ENCODE data around the gene CASTOR2.
"Not testable (repeated sequence)": the region's sequence is repeated elsewhere in the genome, so short reads cannot be mapped to it uniquely, and the experiment has no call there.

CASTOR2 gene

GRCh38 chr7:74964511-74965119 lies at the start of gene CASTOR2:
CASTOR2 (plus strand) TSS chr7:74964705; CDS start chr7:74964986, 281 bp downstream.
- in situ Hi-C loops (cut with MboI; ENCODE audit: low pct_unique_long_range_greater_than_20kb, low sequenced_read_pairs, unreplicated experiment); DNase-seq (ENCODE audit: low spot score): not testable (repeated sequence)

- in situ Hi-C loops (cut with MboI; ENCODE audit: low pct_unique_long_range_greater_than_20kb, low sequenced_read_pairs, unreplicated experiment); DNase-seq (ENCODE audit: low spot score): not testable (repeated sequence)
These were observed 42.1 kb upstream of the CASTOR2 start for GRCh38 chr7:74922321-74922890.

- DNase-seq (ENCODE audit: low spot score); in situ Hi-C loops (cut with MboI; ENCODE audit: low pct_unique_long_range_greater_than_20kb, low sequenced_read_pairs, unreplicated experiment): not testable (repeated sequence)
These were observed 40.9 kb upstream of the CASTOR2 start for GRCh38 chr7:74923644-74924043.

- in situ Hi-C loops (cut with MboI; ENCODE audit: low pct_unique_long_range_greater_than_20kb, low sequenced_read_pairs, unreplicated experiment); DNase-seq (ENCODE audit: low spot score): not testable (repeated sequence)
These were observed 37.5 kb upstream of the CASTOR2 start for GRCh38 chr7:74926968-74927367.

GRCh38 chr7:74931563-74932328 lies 32.8 kb upstream of the CASTOR2 start:
- in situ Hi-C loops (cut with MboI; ENCODE audit: low pct_unique_long_range_greater_than_20kb, low sequenced_read_pairs, unreplicated experiment); DNase-seq (ENCODE audit: low spot score): not testable (repeated sequence)

GRCh38 chr7:74939429-74939828 lies 25.1 kb upstream of the CASTOR2 start:
- in situ Hi-C loops (cut with MboI; ENCODE audit: low pct_unique_long_range_greater_than_20kb, low sequenced_read_pairs, unreplicated experiment); DNase-seq (ENCODE audit: low spot score): not testable (repeated sequence)

- DNase-seq (ENCODE audit: low spot score); in situ Hi-C loops (cut with MboI; ENCODE audit: low pct_unique_long_range_greater_than_20kb, low sequenced_read_pairs, unreplicated experiment): not testable (repeated sequence)
These were observed 23.0 kb upstream of the CASTOR2 start for GRCh38 chr7:74941302-74942069.

GRCh38 chr7:74943923-74944322 lies 20.6 kb upstream of the CASTOR2 start:
- DNase-seq (ENCODE audit: low spot score); in situ Hi-C loops (cut with MboI; ENCODE audit: low pct_unique_long_range_greater_than_20kb, low sequenced_read_pairs, unreplicated experiment): not testable (repeated sequence)

GRCh38 chr7:74947741-74948140 lies 16.8 kb upstream of the CASTOR2 start:
- DNase-seq (ENCODE audit: low spot score); in situ Hi-C loops (cut with MboI; ENCODE audit: low pct_unique_long_range_greater_than_20kb, low sequenced_read_pairs, unreplicated experiment): not testable (repeated sequence)

- DNase-seq (ENCODE audit: low spot score); in situ Hi-C loops (cut with MboI; ENCODE audit: low pct_unique_long_range_greater_than_20kb, low sequenced_read_pairs, unreplicated experiment): not testable (repeated sequence)
These were observed 10.7 kb upstream of the CASTOR2 start for GRCh38 chr7:74953774-74954173.

- in situ Hi-C loops (cut with MboI; ENCODE audit: low pct_unique_long_range_greater_than_20kb, low sequenced_read_pairs, unreplicated experiment); DNase-seq (ENCODE audit: low spot score): not testable (repeated sequence)
These were observed 6.2 kb upstream of the CASTOR2 start for GRCh38 chr7:74958328-74958727.

GRCh38 chr7:74963704-74964510 lies 598 bp upstream of the CASTOR2 start:
- in situ Hi-C loops (cut with MboI; ENCODE audit: low pct_unique_long_range_greater_than_20kb, low sequenced_read_pairs, unreplicated experiment); DNase-seq (ENCODE audit: low spot score): not testable (repeated sequence)

GRCh38 chr7:74966208-74966854 lies 1.8 kb downstream of the CASTOR2 start:
- DNase-seq (ENCODE audit: low spot score); in situ Hi-C loops (cut with MboI; ENCODE audit: low pct_unique_long_range_greater_than_20kb, low sequenced_read_pairs, unreplicated experiment): not testable (repeated sequence)

- DNase-seq (ENCODE audit: low spot score); in situ Hi-C loops (cut with MboI; ENCODE audit: low pct_unique_long_range_greater_than_20kb, low sequenced_read_pairs, unreplicated experiment): not testable (repeated sequence)
These were observed 2.4 kb downstream of the CASTOR2 start for GRCh38 chr7:74966909-74967308.

GRCh38 chr7:74971431-74971830 lies 6.9 kb downstream of the CASTOR2 start:
- in situ Hi-C loops (cut with MboI; ENCODE audit: low pct_unique_long_range_greater_than_20kb, low sequenced_read_pairs, unreplicated experiment); DNase-seq (ENCODE audit: low spot score): not testable (repeated sequence)

GRCh38 chr7:74972377-74972776 lies 7.9 kb downstream of the CASTOR2 start:
- DNase-seq (ENCODE audit: low spot score); in situ Hi-C loops (cut with MboI; ENCODE audit: low pct_unique_long_range_greater_than_20kb, low sequenced_read_pairs, unreplicated experiment): not testable (repeated sequence)

GRCh38 chr7:74975959-74976358 lies 11.5 kb downstream of the CASTOR2 start:
- DNase-seq (ENCODE audit: low spot score); in situ Hi-C loops (cut with MboI; ENCODE audit: low pct_unique_long_range_greater_than_20kb, low sequenced_read_pairs, unreplicated experiment): not testable (repeated sequence)

Data from GM13977 (cell line).